ENCODE data around the gene ZNF98. TPM values are rescaled to one million over a fixed set of nuclear protein-coding genes. Genes with fewer than 3 reads are reported as not detected.

The ZNF98 gene
- total RNA-seq (ENCODE audit: low replicate concordance): not detected in 2 replicates

GRCh38 chr19:22422211-22422610, at the start of gene ZNF98:
Gene ZNF98, minus strand, starts transcription at chr19:22422346. Its CDS starts 122 bp downstream, at chr19:22422224.
- no peak within 1 kb of the TSS for H3K27ac ChIP-seq
- H3K9me3 ChIP-seq (ENCODE audit: low read depth): peaks cover 23% of the 10 kb centered on the region
- no peaks in the 10 kb centered on the region for H3F3A ChIP-seq (ENCODE audit: low read depth)
- no peaks in the 10 kb centered on the region for H3K79me2 ChIP-seq (ENCODE audit: low read depth)
- no peak within 1 kb of the TSS for H3K9ac ChIP-seq
- no peaks in the 10 kb centered on the region for H3K27me3 ChIP-seq
- TF ChIP-seq EZH2 (IDR thresholded peaks at IDR 0.05): no peak
- TF ChIP-seq EZH2phosphoT487 (IDR thresholded peaks at IDR 0.05): no peak
- TF ChIP-seq, protein P1, sequence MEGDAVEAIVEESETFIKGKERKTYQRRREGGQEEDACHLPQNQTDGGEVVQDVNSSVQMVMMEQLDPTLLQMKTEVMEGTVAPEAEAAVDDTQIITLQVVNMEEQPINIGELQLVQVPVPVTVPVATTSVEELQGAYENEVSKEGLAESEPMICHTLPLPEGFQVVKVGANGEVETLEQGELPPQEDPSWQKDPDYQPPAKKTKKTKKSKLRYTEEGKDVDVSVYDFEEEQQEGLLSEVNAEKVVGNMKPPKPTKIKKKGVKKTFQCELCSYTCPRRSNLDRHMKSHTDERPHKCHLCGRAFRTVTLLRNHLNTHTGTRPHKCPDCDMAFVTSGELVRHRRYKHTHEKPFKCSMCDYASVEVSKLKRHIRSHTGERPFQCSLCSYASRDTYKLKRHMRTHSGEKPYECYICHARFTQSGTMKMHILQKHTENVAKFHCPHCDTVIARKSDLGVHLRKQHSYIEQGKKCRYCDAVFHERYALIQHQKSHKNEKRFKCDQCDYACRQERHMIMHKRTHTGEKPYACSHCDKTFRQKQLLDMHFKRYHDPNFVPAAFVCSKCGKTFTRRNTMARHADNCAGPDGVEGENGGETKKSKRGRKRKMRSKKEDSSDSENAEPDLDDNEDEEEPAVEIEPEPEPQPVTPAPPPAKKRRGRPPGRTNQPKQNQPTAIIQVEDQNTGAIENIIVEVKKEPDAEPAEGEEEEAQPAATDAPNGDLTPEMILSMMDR (IDR thresholded peaks at IDR 0.05): no peak
- Mint-ChIP-seq H3K4me1 (no peaks in the 10 kb centered on the region), H3K27me3 (ENCODE audit: insufficient read depth, low read depth) (peaks cover 2% of the 10 kb centered on the region), H3K27ac (no peak within 1 kb of the TSS), H3K9me3 (peaks cover 58% of the 10 kb centered on the region), H3K4me3 (no peak within 1 kb of the TSS), H3K36me3 (peaks cover 3% of the 10 kb centered on the region)
- no peaks in the 10 kb centered on the region for H3K4me1 ChIP-seq
- no peak within 1 kb of the TSS for H2AFZ ChIP-seq (replicated peaks)
- no peaks in the 10 kb centered on the region for H3K36me3 ChIP-seq
- H4K20me1 ChIP-seq (ENCODE audit: low read depth): no peaks in the 10 kb centered on the region
- H3K4me3 ChIP-seq: no peak within 1 kb of the TSS
- no peak within 1 kb of the TSS for H3K4me2 ChIP-seq
- DNase-seq (ENCODE audit: low spot score): no peak

DNA sequence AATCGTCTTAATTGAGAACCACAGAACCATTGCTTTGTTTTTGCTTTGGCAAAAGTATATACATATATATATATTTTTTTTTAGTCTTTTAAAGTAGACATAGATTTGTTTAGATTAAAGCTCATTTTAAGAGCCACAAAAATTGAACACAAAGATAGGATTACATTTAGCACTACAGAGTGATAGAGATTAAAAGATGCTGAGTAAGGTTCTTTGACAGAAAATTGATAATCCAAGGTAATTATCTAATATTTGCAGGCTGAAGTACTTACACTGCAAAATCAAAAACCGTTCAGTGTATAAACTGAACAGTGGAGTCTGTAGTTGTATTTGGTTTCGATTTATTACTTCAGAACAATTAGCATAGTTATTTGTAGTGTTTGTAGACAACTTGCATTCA, 24.5 kb upstream of the ZNF98 start:
- TF ChIP-seq EZH2 (IDR thresholded peaks at IDR 0.05) (no peak), EZH2phosphoT487 (IDR thresholded peaks at IDR 0.05) (no peak)
- TF ChIP-seq, protein P1 (IDR thresholded peaks at IDR 0.05): no peak
- Histone ChIP-seq H4K20me1 (ENCODE audit: low read depth) (no peaks in the 10 kb centered on the region), H3K9ac (no peak overlapping the region), H3K4me2 (no peak overlapping the region), H3K27me3 (no peaks in the 10 kb centered on the region), H3K27ac (no peak overlapping the region), H3K4me3 (no peak overlapping the region), H3K9me3 (ENCODE audit: low read depth) (peaks cover 49% of the 10 kb centered on the region), H2AFZ (replicated peaks) (no peak overlapping the region), H3K4me1 (no peaks in the 10 kb centered on the region), H3K36me3 (no peaks in the 10 kb centered on the region), H3F3A (ENCODE audit: low read depth) (no peaks in the 10 kb centered on the region), H3K79me2 (ENCODE audit: low read depth) (no peaks in the 10 kb centered on the region)
- H3K4me3 Mint-ChIP-seq: no peak overlapping the region
- H3K4me1 Mint-ChIP-seq: no peaks in the 10 kb centered on the region
- no peak for DNase-seq (ENCODE audit: low spot score)
- no peaks in the 10 kb centered on the region for H3K27me3 Mint-ChIP-seq (ENCODE audit: insufficient read depth, low read depth)
- H3K36me3 Mint-ChIP-seq: no peaks in the 10 kb centered on the region
- peaks cover 60% of the 10 kb centered on the region for H3K9me3 Mint-ChIP-seq
- H3K27ac Mint-ChIP-seq: no peak overlapping the region

GRCh38 chr19:22438011-22438410, 15.9 kb upstream of the ZNF98 start:
- H3K4me3 ChIP-seq: no peak overlapping the region
- H3K4me1 ChIP-seq: no peaks in the 10 kb centered on the region
- H3K27me3 ChIP-seq: no peaks in the 10 kb centered on the region
- Mint-ChIP-seq H3K27me3 (ENCODE audit: insufficient read depth, low read depth) (peaks cover 2% of the 10 kb centered on the region), H3K4me1 (no peaks in the 10 kb centered on the region), H3K9me3 (peaks cover 42% of the 10 kb centered on the region), H3K36me3 (no peaks in the 10 kb centered on the region), H3K27ac (no peak overlapping the region), H3K4me3 (no peak overlapping the region)
- H3K36me3 ChIP-seq: no peaks in the 10 kb centered on the region
- no peaks in the 10 kb centered on the region for H3F3A ChIP-seq (ENCODE audit: low read depth)
- no peaks in the 10 kb centered on the region for H3K79me2 ChIP-seq (ENCODE audit: low read depth)
- DNase-seq (ENCODE audit: low spot score): no peak
- H2AFZ ChIP-seq (replicated peaks): no peak overlapping the region
- no peak overlapping the region for H3K9ac ChIP-seq
- no peak overlapping the region for H3K27ac ChIP-seq
- H3K4me2 ChIP-seq: no peak overlapping the region
- TF ChIP-seq, protein P1 (IDR thresholded peaks at IDR 0.05): no peak
- no peak for TF ChIP-seq EZH2 (IDR thresholded peaks at IDR 0.05)
- no peak for TF ChIP-seq EZH2phosphoT487 (IDR thresholded peaks at IDR 0.05)
- H4K20me1 ChIP-seq (ENCODE audit: low read depth): no peaks in the 10 kb centered on the region
- H3K9me3 ChIP-seq (ENCODE audit: low read depth): peaks cover 29% of the 10 kb centered on the region

Data from neural progenitor cell (in vitro differentiated cells).